Progenitor cell of endocrine pancreas (in vitro differentiated cells): ENCODE data around the gene PAX3. TPM values are rescaled to one million over a fixed set of nuclear protein-coding genes. Genes with fewer than 3 reads are reported as not detected.
A peak's percentile ranks its signal among the peaks of the same experiment; 100 is the strongest.

ENCODE experiments used
- DNase-seq: peaks from one replicate; pipeline ENCODE4 v3.0.0; 2021; ENCODE audit warnings: low spot score; ENCODE audit not compliant: unreplicated experiment
- H3K27ac Mint-ChIP-seq: 2 replicates; pipeline ENCODE4 v1.8.0; 2021; ENCODE audit warnings: mild to moderate bottlenecking, moderate library complexity, mixed read lengths
- H3K27me3 Mint-ChIP-seq: 2 replicates; pipeline ENCODE4 v1.8.0; 2021; ENCODE audit warnings: mixed read lengths
- H3K36me3 Mint-ChIP-seq: 2 replicates; pipeline ENCODE4 v1.8.0; 2022; ENCODE audit warnings: mixed read lengths; ENCODE audit not compliant: insufficient read depth
- H3K4me1 Mint-ChIP-seq: 2 replicates; pipeline ENCODE4 v1.8.0; 2021; ENCODE audit warnings: low read depth, mixed read lengths
- H3K4me3 Mint-ChIP-seq: 2 replicates; pipeline ENCODE4 v1.8.0; 2021; ENCODE audit warnings: low read depth, mild to moderate bottlenecking, moderate library complexity, mixed read lengths
- H3K9me3 Mint-ChIP-seq: 2 replicates; pipeline ENCODE4 v1.8.0; 2021; ENCODE audit warnings: low read depth, mixed read lengths
- total RNA-seq: library from RNA; stranded (reverse); gene quantifications from 2 replicates; pipeline ENCODE4 v1.2.1, GENCODE V29; 2021
- TF ChIP-seq, protein P1 (sequence below): fragments of 200-600 bp; sonication (generic); IDR thresholded peaks from one replicate; pipeline ENCODE4 v1.5.0; 2021; ENCODE audit warnings: antibody characterized with exemption, mild to moderate bottlenecking; ENCODE audit not compliant: unreplicated experiment

Gene PAX3
- total RNA-seq, 1 donor from 2014 or later: not detected

DNA sequence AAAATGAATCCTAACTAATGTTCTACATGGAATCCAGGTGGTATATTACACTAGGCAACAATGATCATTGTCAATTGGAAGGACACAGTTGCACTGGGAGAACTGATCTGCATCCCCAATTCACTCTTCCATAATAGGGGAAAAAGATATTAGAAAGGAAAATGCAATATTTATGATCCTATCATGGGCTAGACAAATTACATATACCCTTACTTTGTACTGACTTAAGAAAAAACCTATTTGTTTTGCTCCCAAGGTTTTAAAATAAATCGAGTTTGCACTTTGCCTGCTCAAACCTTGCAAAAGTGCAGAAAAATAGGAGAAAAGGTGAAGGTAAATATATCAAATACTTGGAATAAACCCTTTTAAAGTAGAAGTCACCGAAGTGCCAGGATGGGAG lies 11.0 kb upstream of the PAX3 start:
- H3K27me3 Mint-ChIP-seq: peaks cover 100% of the 10 kb centered on the region
- H3K4me1 Mint-ChIP-seq: peaks cover 6% of the 10 kb centered on the region
- H3K36me3 Mint-ChIP-seq: no peaks in the 10 kb centered on the region
- H3K27ac Mint-ChIP-seq: no peak overlapping the region
- DNase-seq: no peak
- TF ChIP-seq, protein P1, sequence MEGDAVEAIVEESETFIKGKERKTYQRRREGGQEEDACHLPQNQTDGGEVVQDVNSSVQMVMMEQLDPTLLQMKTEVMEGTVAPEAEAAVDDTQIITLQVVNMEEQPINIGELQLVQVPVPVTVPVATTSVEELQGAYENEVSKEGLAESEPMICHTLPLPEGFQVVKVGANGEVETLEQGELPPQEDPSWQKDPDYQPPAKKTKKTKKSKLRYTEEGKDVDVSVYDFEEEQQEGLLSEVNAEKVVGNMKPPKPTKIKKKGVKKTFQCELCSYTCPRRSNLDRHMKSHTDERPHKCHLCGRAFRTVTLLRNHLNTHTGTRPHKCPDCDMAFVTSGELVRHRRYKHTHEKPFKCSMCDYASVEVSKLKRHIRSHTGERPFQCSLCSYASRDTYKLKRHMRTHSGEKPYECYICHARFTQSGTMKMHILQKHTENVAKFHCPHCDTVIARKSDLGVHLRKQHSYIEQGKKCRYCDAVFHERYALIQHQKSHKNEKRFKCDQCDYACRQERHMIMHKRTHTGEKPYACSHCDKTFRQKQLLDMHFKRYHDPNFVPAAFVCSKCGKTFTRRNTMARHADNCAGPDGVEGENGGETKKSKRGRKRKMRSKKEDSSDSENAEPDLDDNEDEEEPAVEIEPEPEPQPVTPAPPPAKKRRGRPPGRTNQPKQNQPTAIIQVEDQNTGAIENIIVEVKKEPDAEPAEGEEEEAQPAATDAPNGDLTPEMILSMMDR: no peak
- no peak overlapping the region for H3K4me3 Mint-ChIP-seq
- no peaks in the 10 kb centered on the region for H3K9me3 Mint-ChIP-seq

DNA sequence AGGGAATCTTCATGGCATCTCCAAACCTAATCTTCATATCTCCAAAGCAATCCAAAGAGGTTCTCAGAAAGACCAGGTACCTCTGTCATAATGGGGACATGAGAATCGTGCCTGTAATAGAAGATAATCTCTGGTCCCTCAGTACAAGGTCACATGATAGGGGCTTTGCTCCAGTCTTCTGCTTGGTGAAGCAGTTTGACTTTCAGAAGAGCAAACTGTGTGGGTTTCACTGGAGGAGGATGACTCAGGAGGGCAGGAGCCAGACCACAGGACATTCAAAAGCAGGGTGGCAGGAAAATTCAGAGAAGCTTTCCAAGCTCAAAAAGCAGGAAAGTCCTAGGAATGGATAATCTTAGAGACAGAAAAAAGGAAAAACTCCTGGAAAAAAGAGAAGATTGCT lies 10.6 kb upstream of the PAX3 start:
- no peaks in the 10 kb centered on the region for H3K36me3 Mint-ChIP-seq
- H3K4me1 Mint-ChIP-seq: peaks cover 6% of the 10 kb centered on the region
- no peak for DNase-seq
- H3K27ac Mint-ChIP-seq: no peak overlapping the region
- peaks cover 100% of the 10 kb centered on the region for H3K27me3 Mint-ChIP-seq
- no peaks in the 10 kb centered on the region for H3K9me3 Mint-ChIP-seq
- TF ChIP-seq, protein P1: no peak
- no peak overlapping the region for H3K4me3 Mint-ChIP-seq

DNA sequence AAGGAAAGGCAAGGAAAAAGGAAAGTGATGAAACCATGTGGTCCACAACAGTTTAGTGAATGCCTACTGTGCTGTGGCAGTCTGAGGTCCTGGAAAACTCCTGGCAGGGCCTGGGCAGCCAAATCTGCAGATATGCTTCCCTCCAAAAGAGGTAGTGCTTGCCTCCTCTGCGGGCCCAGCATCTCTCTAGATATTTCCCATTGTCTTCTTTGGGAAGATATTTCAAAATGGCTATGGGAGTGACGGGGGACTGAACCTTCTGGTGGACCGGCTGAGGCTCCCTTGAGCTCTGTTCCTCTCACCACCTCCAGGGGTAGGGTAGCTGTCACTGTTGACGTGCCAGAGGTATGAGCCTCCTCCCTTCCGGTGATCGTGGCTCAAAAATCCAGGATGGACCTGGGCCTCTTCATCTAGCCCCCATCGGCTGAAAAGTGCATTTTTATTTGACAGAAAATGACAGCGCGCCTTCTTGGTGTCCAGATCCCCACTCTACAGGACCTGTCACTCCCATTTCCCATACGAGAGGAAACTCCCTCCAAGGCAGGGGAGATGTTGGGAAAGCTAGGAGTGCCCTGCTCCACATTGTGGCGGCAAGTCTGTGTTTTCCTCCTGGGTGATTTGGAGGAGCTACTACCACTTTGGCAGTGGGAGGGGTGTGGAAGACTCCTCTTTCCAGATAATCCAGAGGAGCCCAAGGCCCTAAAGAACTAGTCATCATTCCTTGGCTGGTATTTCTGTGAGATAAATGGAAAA lies 9.4 kb upstream of the PAX3 start:
- DNase-seq: no peak
- Mint-ChIP-seq H3K4me3 (no peak overlapping the region), H3K4me1 (peaks cover 6% of the 10 kb centered on the region), H3K27me3 (peaks cover 100% of the 10 kb centered on the region), H3K9me3 (no peaks in the 10 kb centered on the region), H3K36me3 (no peaks in the 10 kb centered on the region), H3K27ac (peak overlapping the region; percentile 72)
- TF ChIP-seq, protein P1: no peak

DNA sequence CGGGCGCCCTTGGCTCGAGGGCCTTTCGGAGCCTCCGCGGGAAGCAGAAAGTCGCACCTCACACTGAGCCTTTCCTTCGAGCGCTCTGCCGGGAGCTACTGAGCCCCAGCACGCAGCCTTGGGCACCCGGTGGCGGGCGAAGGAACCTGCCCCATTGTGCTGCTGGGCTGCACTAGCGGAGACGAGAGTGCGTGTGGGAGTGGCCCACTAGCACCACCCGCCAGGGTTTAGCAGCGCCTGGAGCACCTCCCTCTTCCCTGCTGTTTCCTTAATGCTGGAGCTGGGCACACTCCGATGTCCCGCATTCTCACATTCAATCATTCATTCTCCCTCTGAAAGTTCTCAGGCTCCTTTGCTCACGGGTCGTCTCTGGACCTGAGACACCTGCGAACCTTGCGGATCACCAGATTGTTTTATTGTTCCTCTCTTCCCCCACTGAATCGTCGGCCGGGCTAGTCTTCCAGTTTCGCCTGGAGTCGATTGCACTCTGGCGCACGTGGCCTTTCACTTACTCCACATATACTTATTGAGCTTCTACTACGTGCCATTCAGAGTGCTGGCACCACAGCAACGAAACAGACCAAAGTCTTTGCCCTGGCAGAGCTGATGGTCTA lies 8.5 kb upstream of the PAX3 start:
- Mint-ChIP-seq H3K36me3 (no peaks in the 10 kb centered on the region), H3K27me3 (peaks cover 100% of the 10 kb centered on the region), H3K4me1 (peaks cover 2% of the 10 kb centered on the region), H3K4me3 (no peak overlapping the region), H3K27ac (no peak overlapping the region), H3K9me3 (no peaks in the 10 kb centered on the region)
- no peak for DNase-seq
- TF ChIP-seq, protein P1: no peak

DNA sequence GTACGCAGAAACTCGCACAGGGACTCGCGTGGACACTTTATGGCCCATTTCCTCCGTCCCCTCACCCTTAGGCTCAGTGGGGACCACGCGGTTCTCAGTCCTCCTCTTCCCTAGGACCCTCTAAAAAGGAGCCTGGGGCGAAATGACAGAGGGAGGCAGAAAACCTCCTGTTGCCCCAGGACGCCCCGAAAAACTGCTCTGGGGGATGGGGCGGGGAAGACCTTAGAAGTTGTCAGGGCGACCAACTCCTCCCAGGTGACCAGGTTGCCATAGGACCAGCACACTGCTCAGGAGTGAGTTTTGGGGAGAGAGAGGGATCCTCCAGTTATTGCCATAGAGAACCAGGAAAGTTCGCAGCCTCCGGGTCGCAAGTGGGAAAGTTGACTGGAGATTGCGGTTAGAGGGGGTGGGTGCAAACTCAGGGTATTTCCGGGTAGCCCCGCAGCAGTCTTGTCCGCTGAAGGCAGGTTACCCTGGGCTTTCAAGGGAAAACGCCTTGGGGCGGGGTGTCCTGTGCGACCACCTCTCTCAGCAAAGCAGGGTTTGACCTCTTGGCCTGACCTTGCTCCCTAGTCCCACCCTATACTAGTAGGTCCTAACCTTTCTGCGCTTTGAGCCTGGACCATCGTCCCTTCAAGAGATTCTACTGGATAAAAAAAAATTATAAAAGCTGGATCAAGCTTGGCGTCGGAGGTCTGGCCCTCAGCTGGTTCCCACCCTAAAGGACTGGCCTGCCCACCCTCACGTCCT lies 7.8 kb upstream of the PAX3 start:
- no peak overlapping the region for H3K27ac Mint-ChIP-seq
- no peak for DNase-seq

More for the DNA sequence above, 7.8 kb upstream of the PAX3 start:
- Mint-ChIP-seq H3K4me1 (peaks cover 2% of the 10 kb centered on the region), H3K27me3 (peaks cover 100% of the 10 kb centered on the region), H3K4me3 (no peak overlapping the region), H3K9me3 (no peaks in the 10 kb centered on the region), H3K36me3 (no peaks in the 10 kb centered on the region)
- TF ChIP-seq, protein P1: no peak
